Diencephalon (tissue), 1 donor: ENCODE measurements around the gene UBA52. TPM values are rescaled to one million over a fixed set of nuclear protein-coding genes. Genes with fewer than 3 reads are reported as not detected.

ENCODE experiments used
- total RNA-seq: library from RNA; depleted of rRNA; stranded (reverse); fragments of >200 nt; gene quantifications from one replicate; pipeline ENCODE4 v1.2.3, GENCODE V29; 2014

Gene UBA52
- total RNA-seq = 632 TPM

GRCh38 chr19:18571564-18572344, at the start of gene UBA52:
UBA52 (plus strand) TSS chr19:18571857; CDS start chr19:18573301, 1,444 bp downstream.

GRCh38 chr19:18542941-18543813, 28.5 kb upstream of the UBA52 start, which contains the start of gene FKBP8:
FKBP8 (minus strand) TSS chr19:18543573; CDS start chr19:18541970, 1,603 bp downstream.

GRCh38 chr19:18557411-18558201, 14.1 kb upstream of the UBA52 start, which contains the start of gene KXD1:
KXD1 (plus strand) TSS chr19:18557870; CDS start chr19:18562057, 4,187 bp downstream.

GRCh38 chr19:18588611-18589379, 17.1 kb downstream of the UBA52 start, which contains the start of gene REX1BD:
REX1BD (plus strand) TSS chr19:18588798; CDS start chr19:18588802, 4 bp downstream.

GRCh38 chr19:18606281-18607225, 34.9 kb downstream of the UBA52 start, which contains the start of gene CRLF1:
CRLF1 (minus strand) TSS chr19:18606799; CDS start chr19:18606656, 143 bp downstream.

GRCh38 chr19:18612772-18613588, 41.3 kb downstream of the UBA52 start, which contains the start of gene TMEM59L:
TMEM59L (plus strand) TSS chr19:18612870; CDS start chr19:18612959, 89 bp downstream.

Other genes starting within 250 kb of the UBA52 start
- 79.8 TPM for gene LSM4, start 248.8 kb upstream of the UBA52 start, total RNA-seq
- 16.1 TPM for gene PGPEP1, start 231.3 kb upstream of the UBA52 start, total RNA-seq
- 0.46 TPM for gene GDF15, start 185.7 kb upstream of the UBA52 start, total RNA-seq
- 1.2 TPM for gene LRRC25, start 174.2 kb upstream of the UBA52 start, total RNA-seq
- 51.9 TPM for gene SSBP4, start 152.5 kb upstream of the UBA52 start, total RNA-seq
- 75.4 TPM for gene ISYNA1, start 133.7 kb upstream of the UBA52 start, total RNA-seq
- 9.2 TPM for gene ELL, start 49.8 kb upstream of the UBA52 start, total RNA-seq
- 171 TPM for gene FKBP8, start 28.3 kb upstream of the UBA52 start, total RNA-seq
- gene KXD1, start 14.0 kb upstream of the UBA52 start, total RNA-seq = 25.8 TPM
- gene REX1BD, start 16.9 kb downstream of the UBA52 start, total RNA-seq = 20.8 TPM
- gene CRLF1, start 34.9 kb downstream of the UBA52 start, total RNA-seq = 3.0 TPM
- gene TMEM59L, start 41.0 kb downstream of the UBA52 start, total RNA-seq = 90.2 TPM
- 8.3 TPM for gene KLHL26, start 65.2 kb downstream of the UBA52 start, total RNA-seq
- 11.8 TPM for gene CRTC1, start 111.8 kb downstream of the UBA52 start, total RNA-seq
- gene COMP, start 219.4 kb downstream of the UBA52 start, total RNA-seq = not detected